ENCODE data around the gene UBN2. TPM values are rescaled to one million over a fixed set of nuclear protein-coding genes. Genes with fewer than 3 reads are reported as not detected.

Gene UBN2
- total RNA-seq, 1 experiment from 2014 or later: 14.8 TPM

GRCh38 chr7:139230023-139230422 is 1.0 kb upstream of the UBN2 start:
- Histone ChIP-seq H3K36me3 (ENCODE audit: control insufficient read depth in 1 of 2, insufficient read depth in 2 of 2, low read length in 2 of 2) (no peaks in the 10 kb centered on the region), H2AFZ (ENCODE audit: low read depth, low read length, poor library complexity, severe bottlenecking) (no peak overlapping the region), H3K9ac (ENCODE audit: low read length) (no peak overlapping the region), H4K20me1 (ENCODE audit: insufficient read depth) (no peaks in the 10 kb centered on the region), H3K27ac (ENCODE audit: low read depth, low read length) (no peak overlapping the region), H3K4me1 (ENCODE audit: control insufficient read depth in 1 of 2, insufficient read depth in 2 of 2, low read length in 2 of 2) (peaks cover 3 to 18% of the 10 kb centered on the region in 2 experiments; a peak in 3 of 4 replicates), H3K27me3 (ENCODE audit: insufficient read depth, low read length) (no peaks in the 10 kb centered on the region), H3K4me3 (replicated peaks in 1 of 2; ENCODE audit: low read depth in 1 of 2, low read length in 2 of 2) (no peak overlapping the region), H3K9me3 (ENCODE audit: control insufficient read depth in 1 of 2, insufficient read depth in 1 of 2, low read depth in 1 of 2, low read length in 2 of 2) (no peaks in the 10 kb centered on the region), H3K4me2 (ENCODE audit: low read length) (peak overlapping the region; percentile 81; the same call in 1 of the 2 replicates), H3K9me2 (ENCODE audit: insufficient read depth) (no peaks in the 10 kb centered on the region), H3K79me2 (ENCODE audit: insufficient read depth, low read length) (peaks cover 27% of the 10 kb centered on the region)
- ATAC-seq (no peak), DNase-seq (ENCODE audit: low read depth, low spot score) (no peak)
- intact Hi-C loops (cut with micrococcal nuclease): loop anchor here (10.0 kb wide), 1 partner anchor 125 kb away; the partner anchor contains the start of gene ZC3HAV1
- ChIA-PET CTCF (no interaction called here), POLR2A (no interaction called here), RAD21 (ENCODE audit: low non-redundant PET in 1 of 2, low total read pairs in 2 of 2, uncharacterized antibody in 2 of 2, unreplicated experiment in 2 of 2) (no interaction called here)
- TF ChIP-seq SRF (IDR thresholded peaks at IDR 0.05; ENCODE audit: low read depth) (no peak), CEBPB (IDR thresholded peaks at IDR 0.05; ENCODE audit: low read depth) (no peak)
- BruUV-seq (replicated peaks): no TSS peak

GRCh38 chr7:139230484-139230773 is 608 bp upstream of the UBN2 start:
- H3K4me3 ChIP-seq (replicated peaks in 1 of 2; ENCODE audit: low read depth in 1 of 2, low read length in 2 of 2): peak overlapping the region; percentile 95 to 96
- peak overlapping the region; percentile 70 for H2AFZ ChIP-seq (ENCODE audit: low read depth, low read length, poor library complexity, severe bottlenecking)
- H3K4me2 ChIP-seq (ENCODE audit: low read length): peak overlapping the region; percentile 81
- BruUV-seq (replicated peaks): no TSS peak
- intact Hi-C loops (cut with micrococcal nuclease): loop anchor here (10.0 kb wide), 1 partner anchor 126 kb away; the partner anchor contains the start of gene ZC3HAV1
- ChIA-PET CTCF (no interaction called here), POLR2A (no interaction called here), RAD21 (ENCODE audit: low non-redundant PET in 1 of 2, low total read pairs in 2 of 2, uncharacterized antibody in 2 of 2, unreplicated experiment in 2 of 2) (no interaction called here)
- DNase-seq (ENCODE audit: low read depth, low spot score): no peak
- no peaks in the 10 kb centered on the region for H3K9me3 ChIP-seq (ENCODE audit: control insufficient read depth in 1 of 2, insufficient read depth in 1 of 2, low read depth in 1 of 2, low read length in 2 of 2)
- H4K20me1 ChIP-seq (ENCODE audit: insufficient read depth): no peaks in the 10 kb centered on the region
- H3K27me3 ChIP-seq (ENCODE audit: insufficient read depth, low read length): no peaks in the 10 kb centered on the region
- H3K9me2 ChIP-seq (ENCODE audit: insufficient read depth): no peaks in the 10 kb centered on the region
- H3K4me1 ChIP-seq (ENCODE audit: control insufficient read depth in 1 of 2, insufficient read depth in 2 of 2, low read length in 2 of 2): peaks cover 3 to 18% of the 10 kb centered on the region in 2 experiments; a peak in 3 of 4 replicates
- no peak overlapping the region for H3K27ac ChIP-seq (ENCODE audit: low read depth, low read length)
- TF ChIP-seq YY1 (IDR thresholded peaks at IDR 0.05; ENCODE audit: extremely low read depth, insufficient replicate concordance, low read depth, low read length) (no peak), EGR1 (IDR thresholded peaks at IDR 0.05; ENCODE audit: low read depth) (no peak), SIN3A (IDR thresholded peaks at IDR 0.05; ENCODE audit: low read depth) (no peak), SP1 (IDR thresholded peaks at IDR 0.05; ENCODE audit: low read depth) (no peak), ZBTB33 (IDR thresholded peaks at IDR 0.05; ENCODE audit: extremely low read depth, insufficient replicate concordance, low read length) (no peak), EZH2phosphoT487 (IDR thresholded peaks at IDR 0.05; ENCODE audit: borderline replicate concordance) (no peak), ELF1 (IDR thresholded peaks at IDR 0.05; ENCODE audit: borderline replicate concordance, low read depth) (no peak), ZFX (IDR thresholded peaks at IDR 0.05) (no peak), REST (IDR thresholded peaks at IDR 0.05; ENCODE audit: low read depth) (no peak), CTCF (IDR thresholded peaks at IDR 0.05 in 2 of 3, conservative IDR thresholded peaks at IDR 0.05 in 1 of 3; ENCODE audit: borderline replicate concordance in 1 of 3, insufficient read depth in 1 of 3, low read depth in 2 of 3, low read length in 2 of 3) (no peak), POLR2AphosphoS5 (IDR thresholded peaks at IDR 0.05; ENCODE audit: low read depth, low read length) (no peak)
- H3K9ac ChIP-seq (ENCODE audit: low read length): peak overlapping the region; percentile 36; the same call in 1 of the 2 replicates
- H3K79me2 ChIP-seq (ENCODE audit: insufficient read depth, low read length): peaks cover 28% of the 10 kb centered on the region
- no peak for ATAC-seq
- no peaks in the 10 kb centered on the region for H3K36me3 ChIP-seq (ENCODE audit: control insufficient read depth in 1 of 2, insufficient read depth in 2 of 2, low read length in 2 of 2)
